GM18507 (cell line): Measurements from ENCODE around the gene MAML3.

ENCODE experiments used
- DNase-seq: peaks from one replicate; pipeline ENCODE4 v3.0.0; 2011; ENCODE audit warnings: low read depth; ENCODE audit not compliant: insufficient read length; ENCODE audit errors: extremely low spot score
- FAIRE-seq: peaks from 2 replicates; lab custom pipeline; 2011; peaks lifted over from hg19 to GRCh38; lab: Jason Lieb, UNC

MAML3 gene

DNA sequence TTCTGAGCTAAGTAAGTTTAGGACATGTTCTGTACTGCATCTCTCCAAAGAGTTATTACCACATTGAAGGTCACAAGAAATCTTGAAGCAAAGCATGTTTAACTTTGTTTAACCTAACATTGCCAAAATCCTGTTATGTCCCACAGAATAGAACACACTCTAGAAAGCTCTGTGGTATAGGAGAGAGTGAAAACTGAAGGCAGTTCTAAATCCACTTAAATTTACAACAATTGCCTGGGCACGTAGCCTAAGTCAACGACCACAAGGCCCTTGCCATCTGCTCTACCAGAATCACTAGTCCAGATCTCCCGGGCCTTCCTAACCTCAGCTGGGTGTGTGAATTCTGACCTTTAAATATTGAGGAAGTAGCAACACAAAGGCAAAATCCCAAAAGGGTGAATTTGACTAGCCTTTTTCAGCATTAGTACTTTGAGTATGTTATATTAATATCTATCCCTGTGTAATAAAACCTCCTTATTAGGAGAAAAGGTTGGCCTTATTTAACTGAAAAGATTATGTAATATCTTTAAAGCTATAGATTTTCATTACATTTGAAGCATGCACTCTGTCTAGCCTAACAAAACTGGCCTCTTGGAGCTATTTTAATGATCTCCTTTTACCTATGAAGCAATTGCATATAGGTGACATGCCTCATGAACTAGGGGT lies 4.5 kb upstream of the MAML3 start:
- DNase-seq: no peak
- no peak for FAIRE-seq

- FAIRE-seq (no peak), DNase-seq (no peak)
Measured at GRCh38 chr4:140157341-140157740, 3.4 kb upstream of the MAML3 start.

GRCh38 chr4:140156529-140157171 lies 2.7 kb upstream of the MAML3 start:
- FAIRE-seq (peak; percentile 66), DNase-seq (no peak)

DNA sequence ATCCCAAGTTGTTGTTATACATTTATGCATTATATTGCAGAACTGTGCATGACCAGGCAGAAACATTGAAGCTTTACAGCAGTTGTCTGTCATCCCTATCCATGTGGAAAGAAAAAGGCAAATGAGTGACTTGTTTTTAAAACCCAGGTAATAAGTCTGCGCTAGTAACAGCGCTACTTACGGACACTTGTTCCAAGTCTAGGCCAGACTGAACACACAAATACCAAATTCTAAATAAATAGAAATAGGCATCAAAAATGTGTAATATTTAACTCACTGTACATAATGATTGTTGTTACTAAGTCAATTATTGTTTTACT lies 548 bp upstream of the MAML3 start:
- FAIRE-seq (no peak), DNase-seq (no peak)

GRCh38 chr4:140153419-140153717 lies 616 bp downstream of the MAML3 start:
- DNase-seq (no peak), FAIRE-seq (no peak)

DNA sequence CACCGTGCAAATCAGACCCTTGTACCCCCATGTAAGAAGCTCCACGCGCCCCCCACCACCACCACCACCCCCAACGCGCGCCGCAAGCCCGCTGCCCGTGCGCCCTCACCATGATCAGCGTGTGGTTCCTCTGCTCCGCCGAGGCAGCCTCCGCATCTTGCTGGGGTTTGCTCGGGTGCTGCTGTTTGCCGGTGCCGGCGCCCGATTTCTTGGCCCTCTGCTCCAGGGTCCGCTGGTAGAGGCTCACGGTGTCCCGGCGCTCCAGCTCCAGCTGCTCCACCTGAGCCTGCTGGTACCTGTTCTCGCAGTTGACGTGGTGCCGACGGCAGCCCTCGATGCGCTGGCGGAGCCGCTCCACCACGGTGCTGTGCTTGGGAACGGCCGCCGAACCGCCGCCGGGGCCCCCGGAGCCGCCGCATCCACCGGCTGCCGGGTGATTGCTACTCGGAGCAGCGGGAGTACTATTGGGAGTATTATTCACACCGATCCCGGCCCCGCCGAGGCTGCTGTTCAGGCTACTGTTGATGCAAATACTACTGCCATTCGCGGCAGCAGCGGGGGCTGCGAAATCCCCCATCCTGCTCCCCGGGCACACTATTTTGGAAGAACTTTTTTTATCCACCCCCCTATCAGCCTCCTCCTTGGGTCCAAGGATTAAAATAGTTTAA lies 1.1 kb downstream of the MAML3 start:
- DNase-seq (no peak), FAIRE-seq (no peak)

- FAIRE-seq: no peak
- no peak for DNase-seq
Measured at GRCh38 chr4:140152013-140152703, 1.8 kb downstream of the MAML3 start.

DNA sequence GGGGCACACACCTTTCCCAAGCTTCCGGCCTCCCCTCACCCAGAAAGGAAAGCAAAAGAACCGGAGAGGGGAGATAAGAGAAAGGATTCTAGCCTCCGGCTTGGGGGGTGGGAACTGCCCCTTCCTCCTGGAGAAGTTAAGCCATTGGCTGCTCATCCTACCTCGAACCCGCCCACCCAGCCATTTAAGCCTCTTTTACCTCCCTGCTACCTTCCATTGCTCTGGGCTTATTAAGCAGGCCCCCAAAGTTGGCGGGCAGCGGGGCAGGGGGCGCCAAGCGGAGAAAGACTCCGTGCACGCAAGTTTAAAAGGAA lies 2.3 kb downstream of the MAML3 start:
- FAIRE-seq: no peak
- no peak for DNase-seq

GRCh38 chr4:140150886-140151698 lies 2.9 kb downstream of the MAML3 start:
- DNase-seq (no peak), FAIRE-seq (peak; percentile 53)

DNA sequence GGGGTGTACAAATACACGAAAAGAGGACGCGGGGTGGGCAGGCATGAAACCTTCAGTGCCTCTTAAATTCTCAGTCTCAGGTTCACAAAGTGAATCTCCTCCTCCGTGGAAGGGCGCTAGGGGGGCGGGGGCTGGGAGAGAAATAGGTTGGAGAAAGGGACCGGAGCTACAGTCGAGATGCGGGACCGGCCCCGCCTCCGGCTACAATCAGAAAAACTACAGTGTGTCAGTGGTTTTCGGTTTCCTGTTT lies 3.4 kb downstream of the MAML3 start:
- FAIRE-seq (no peak), DNase-seq (no peak)

DNA sequence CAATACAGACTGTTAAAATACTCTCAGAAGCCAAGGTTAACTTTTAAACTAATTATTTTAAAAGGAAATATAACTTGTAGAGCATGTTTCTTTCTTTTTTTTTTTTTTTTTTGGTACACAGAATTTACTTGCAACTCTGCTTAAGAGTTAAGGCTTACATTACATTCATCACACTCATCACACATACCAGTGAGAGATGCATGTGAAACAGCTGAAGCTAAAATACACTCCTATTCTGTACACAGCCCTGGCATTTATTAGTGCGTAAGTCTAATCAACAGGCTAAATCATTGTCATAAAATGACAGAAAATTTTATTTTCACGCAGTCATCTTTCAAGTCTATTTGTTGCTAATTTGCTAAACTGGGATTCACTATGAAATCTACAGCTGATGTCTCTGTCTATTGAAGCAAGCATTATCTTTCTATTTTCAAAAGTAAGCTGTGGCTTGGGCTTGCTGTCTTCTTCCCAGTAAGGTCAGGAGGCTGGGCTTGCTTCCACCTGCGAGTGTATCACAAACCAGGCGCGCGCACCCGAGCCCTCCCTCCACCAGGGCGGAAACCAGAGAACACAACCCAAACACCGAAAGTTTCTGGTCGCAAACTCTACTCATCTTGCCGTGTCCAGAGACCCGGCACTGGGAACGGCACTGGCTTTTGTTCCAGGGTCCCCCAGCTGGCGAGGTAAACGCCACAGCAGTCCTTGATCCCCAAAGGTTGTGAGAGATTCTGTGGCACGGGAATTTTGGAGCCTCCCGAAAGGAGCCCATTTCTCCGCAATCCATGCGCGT lies 3.9 kb downstream of the MAML3 start:
- DNase-seq (no peak), FAIRE-seq (no peak)

DNA sequence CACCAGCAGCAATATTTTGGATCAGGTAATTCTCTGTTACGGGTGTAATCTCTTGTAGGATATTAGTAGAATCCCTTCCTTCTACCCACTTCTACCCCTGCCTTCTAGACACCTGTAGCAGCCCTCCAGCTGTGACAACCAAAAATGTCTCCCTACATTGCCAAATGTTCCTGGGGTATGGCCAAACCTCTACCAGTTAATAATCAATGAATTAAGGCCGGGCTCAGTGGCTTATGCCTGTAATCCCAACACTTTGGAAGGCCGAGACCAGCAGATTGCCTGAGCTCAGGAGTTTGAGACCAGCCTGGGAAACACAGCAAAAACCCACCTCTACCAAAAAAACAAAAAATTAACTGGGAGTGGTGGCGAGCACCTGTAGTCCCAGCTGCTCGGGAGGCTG lies 9.9 kb downstream of the MAML3 start:
- FAIRE-seq: no peak
- no peak for DNase-seq

DNA sequence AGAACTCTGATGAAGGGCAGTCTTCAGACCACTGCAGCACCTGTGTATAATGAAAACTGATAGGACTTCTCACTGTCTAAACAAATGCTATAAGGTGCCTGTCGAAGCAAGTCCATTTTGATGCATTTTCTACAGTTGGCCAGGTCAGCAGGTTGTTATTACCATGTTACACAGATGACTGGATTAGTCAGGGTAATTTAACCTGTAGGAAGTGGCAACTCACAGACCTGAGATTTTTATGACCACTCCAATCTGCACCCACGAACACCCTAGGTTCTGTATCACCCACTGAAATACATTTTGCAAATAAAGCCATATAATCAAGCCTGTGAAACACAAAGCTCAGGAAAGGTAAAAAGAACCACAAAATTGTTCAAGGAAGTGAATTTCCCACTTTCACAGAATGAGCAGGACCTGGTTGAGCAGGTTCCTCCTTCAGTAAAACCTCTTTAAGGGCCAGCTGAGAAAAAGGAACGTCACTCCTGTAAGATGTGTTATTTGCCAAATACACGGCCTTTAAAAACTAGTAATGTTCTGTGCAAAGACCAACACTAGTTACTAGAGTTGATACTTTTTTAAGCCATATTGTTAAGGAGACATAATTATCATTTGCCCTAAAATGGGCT lies 12.7 kb downstream of the MAML3 start:
- FAIRE-seq (no peak), DNase-seq (no peak)

- FAIRE-seq: no peak
- DNase-seq: no peak
Measured at GRCh38 chr4:140140566-140140965, 13.4 kb downstream of the MAML3 start.

DNA sequence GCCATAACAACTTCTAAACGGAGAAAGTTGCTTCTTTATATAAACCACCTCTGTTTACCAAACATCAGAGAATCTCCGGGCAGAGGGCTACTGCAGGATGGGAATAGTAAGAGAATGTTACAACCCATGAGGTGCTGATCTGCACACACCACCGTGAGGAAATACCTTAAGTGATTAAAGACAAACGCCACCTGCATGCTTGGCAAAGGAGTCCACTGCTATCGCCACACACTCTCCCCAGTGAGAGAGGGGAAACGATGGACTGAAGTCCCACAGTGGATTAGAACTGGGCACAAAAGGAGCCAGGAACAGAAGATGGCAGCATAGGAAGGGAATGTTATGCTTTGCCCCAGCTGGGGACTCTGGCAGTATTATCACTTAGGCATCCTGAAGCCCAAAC lies 15.6 kb downstream of the MAML3 start:
- no peak for FAIRE-seq
- DNase-seq: no peak

DNA sequence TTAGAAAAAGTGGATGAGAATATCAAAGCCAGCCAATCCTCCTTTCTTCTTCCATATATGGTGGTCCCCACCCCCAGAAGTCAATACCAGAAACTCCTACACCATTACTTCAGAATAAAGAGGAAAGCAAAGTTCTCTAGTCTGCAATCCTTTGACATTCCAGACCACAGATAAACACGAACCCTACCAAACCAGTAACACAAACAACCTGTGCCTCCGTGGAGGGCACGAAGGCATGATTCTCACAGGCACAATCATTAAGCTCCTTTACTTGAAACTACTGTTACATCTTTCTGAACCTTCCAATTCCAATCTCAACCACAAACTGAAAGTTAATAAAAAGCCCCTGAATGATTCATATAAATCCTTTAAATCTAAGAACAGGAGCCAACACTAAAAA lies 16.3 kb downstream of the MAML3 start:
- DNase-seq: no peak
- no peak for FAIRE-seq

- no peak for FAIRE-seq
- DNase-seq: no peak
Measured at GRCh38 chr4:140136509-140136908, 17.5 kb downstream of the MAML3 start.

DNA sequence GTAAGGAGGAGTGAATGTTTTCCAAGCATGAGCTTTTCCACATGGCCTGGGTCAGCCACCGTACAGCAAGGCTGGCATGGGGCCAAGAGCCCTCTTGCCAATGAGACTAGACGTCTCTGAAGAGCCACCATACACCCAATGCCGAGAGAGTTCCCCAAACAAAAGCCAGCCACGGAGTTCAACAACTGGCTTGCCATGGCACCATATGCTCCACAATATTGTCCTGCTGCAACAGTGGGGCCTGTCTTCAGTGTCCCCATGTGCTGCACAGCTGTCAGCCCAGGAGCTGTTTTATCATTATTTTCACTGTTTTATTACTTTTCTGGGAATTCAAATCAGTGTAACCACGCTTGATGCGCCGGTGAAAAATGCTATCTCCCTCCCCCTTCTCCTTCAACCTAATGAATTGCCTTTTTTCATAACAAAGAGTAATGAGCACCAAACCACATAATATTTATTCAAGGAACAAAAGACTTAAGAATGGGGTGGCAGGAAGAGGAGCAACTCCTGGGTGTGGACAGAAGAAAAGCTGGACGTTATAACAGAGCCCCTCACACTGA lies 18.4 kb downstream of the MAML3 start:
- no peak for DNase-seq

More for the DNA sequence above, 18.4 kb downstream of the MAML3 start:
- FAIRE-seq: no peak
